Stimulated activated CD8-positive, alpha-beta memory T cell treated with anti-CD3 and anti-CD28 coated beads, Interleukin-2, amount 100 ng/mL, for 1 hour (primary cell): Measurements from ENCODE around the gene MYH7.
"Not testable (repeated sequence)": the region's sequence is repeated elsewhere in the genome, so short reads cannot be mapped to it uniquely, and the experiment has no call there.

Experiments
- DNase-seq, 2 donors: peaks; one replicate each; pipeline ENCODE4 v3.0.0-alpha.2; 2020; ENCODE audit warnings: low read depth in 2 of 2

Gene MYH7

GRCh38 chr14:23406725-23407355, 28.6 kb downstream of the MYH7 start:
- DNase-seq: no peak

GRCh38 chr14:23406244-23406643, 29.2 kb downstream of the MYH7 start:
- DNase-seq: no peak

- no peak for DNase-seq
Measured at GRCh38 chr14:23405516-23406025, 29.9 kb downstream of the MYH7 start.

GRCh38 chr14:23405096-23405495, 30.4 kb downstream of the MYH7 start:
- DNase-seq: no peak

GRCh38 chr14:23404331-23404900, 31.0 kb downstream of the MYH7 start:
- no peak for DNase-seq

- DNase-seq: no peak
Measured at GRCh38 chr14:23403908-23404307, 31.6 kb downstream of the MYH7 start.

- no peak for DNase-seq
Measured at GRCh38 chr14:23403139-23403438, 32.4 kb downstream of the MYH7 start.

- DNase-seq: no peak
Measured at GRCh38 chr14:23402296-23403138, 32.9 kb downstream of the MYH7 start.

GRCh38 chr14:23401291-23401690, 34.2 kb downstream of the MYH7 start:
- no peak for DNase-seq

- not testable (repeated sequence) for DNase-seq
Measured at GRCh38 chr14:23400496-23401149, 34.8 kb downstream of the MYH7 start.

- DNase-seq: no peak
Measured at GRCh38 chr14:23399591-23399990, 35.9 kb downstream of the MYH7 start.

GRCh38 chr14:23399136-23399535, 36.3 kb downstream of the MYH7 start:
- DNase-seq: no peak

- DNase-seq: no peak
Measured at GRCh38 chr14:23398348-23398747, 37.1 kb downstream of the MYH7 start.

- no peak for DNase-seq
Measured at GRCh38 chr14:23396781-23397407, 38.6 kb downstream of the MYH7 start.

- no peak for DNase-seq
Measured at GRCh38 chr14:23396126-23396525, 39.3 kb downstream of the MYH7 start.

GRCh38 chr14:23392613-23393012, 42.8 kb downstream of the MYH7 start:
- DNase-seq: no peak

GRCh38 chr14:23389871-23390270, 45.6 kb downstream of the MYH7 start:
- DNase-seq: not testable (repeated sequence)

- no peak for DNase-seq
Measured at GRCh38 chr14:23389396-23389795, 46.1 kb downstream of the MYH7 start.

- DNase-seq: no peak
Measured at GRCh38 chr14:23388996-23389395, 46.5 kb downstream of the MYH7 start.

GRCh38 chr14:23387916-23388882, 47.3 kb downstream of the MYH7 start:
- DNase-seq: no peak

GRCh38 chr14:23386999-23387398, 48.5 kb downstream of the MYH7 start:
- no peak for DNase-seq
